Heart left ventricle (tissue), 16 donors: ENCODE measurements around the gene TRIM71. TPM values are rescaled to one million over a fixed set of nuclear protein-coding genes. Genes with fewer than 3 reads are reported as not detected.
"Not testable (repeated sequence)": the region's sequence is repeated elsewhere in the genome, so short reads cannot be mapped to it uniquely, and the experiment has no call there.

Experiments
- ATAC-seq, 4 donors: fragments of 200-7000 bp; cut with Tn5 transposase; one replicate each; pipeline ENCODE4 v1.9.1; 2020 to 2022; ENCODE audit warnings: moderate library complexity in 4 of 4, mild to moderate bottlenecking in 3 of 4, moderate number of reproducible peaks in 1 of 4
- DNase-seq, 5 donors: peaks; one replicate each; pipeline ENCODE4 v3.0.0-alpha.2; 2020
- H3K27ac ChIP-seq, 12 donors: fragments of 200-600 bp; sonication (generic) in 4 of 12; one replicate each; pipeline versions ENCODE4 v1.5.0 to v1.8.0; 2016 to 2022; ENCODE audit warnings: mild to moderate bottlenecking in 2 of 12
- H3K27me3 ChIP-seq, 9 donors: fragments of 200-600 bp; sonication (generic) in 2 of 9; one replicate each; pipeline versions ENCODE4 v1.5.1 to v1.8.0; 2016 to 2022; ENCODE audit warnings: mild to moderate bottlenecking in 3 of 9
- H3K36me3 ChIP-seq, 9 donors: fragments of 200-600 bp; sonication (generic) in 2 of 9; one replicate each; pipeline versions ENCODE4 v1.5.0 to v1.8.0; 2018 to 2022; ENCODE audit warnings: mild to moderate bottlenecking in 2 of 9
- H3K4me1 ChIP-seq, 12 donors: fragments of 200-600 bp; sonication (generic) in 4 of 12; one replicate each; pipeline versions ENCODE4 v1.5.0 to v1.8.0; 2016 to 2022; ENCODE audit warnings: mild to moderate bottlenecking in 3 of 12
- H3K4me3 ChIP-seq, 12 donors: fragments of 200-600 bp; sonication (generic) in 4 of 12; one replicate each; pipeline versions ENCODE4 v1.5.0 to v1.8.0; 2017 to 2022; ENCODE audit warnings: mild to moderate bottlenecking in 9 of 12, moderate library complexity in 4 of 12
- H3K9me3 ChIP-seq, 12 donors: fragments of 200-600 bp; sonication (generic) in 4 of 12; one replicate each; pipeline versions ENCODE4 v1.5.0 to v1.8.0; 2016 to 2022; ENCODE audit warnings: mild to moderate bottlenecking in 1 of 12
- POLR2A ChIP-seq, 2 donors: fragments of 450-650 bp; IDR thresholded peaks; one replicate each; pipeline ENCODE4 v1.6.1; 2017; ENCODE audit warnings: antibody characterized with exemption in 2 of 2, mild to moderate bottlenecking in 2 of 2, moderate library complexity in 2 of 2
- WGBS, 4 donors: extraction: QIAGEN DNeasy Blood & Tissue Kit in 2 of 4; methylation state at CpG; one replicate each; pipeline versions ENCODE4 v1.1.5 to v1.1.7; 2013 to 2018; 5-methylcytosine and 5-hydroxymethylcytosine counted together
- intact Hi-C, 10 donors: fragments of 100-400 bp; cut with DNase I; formaldehyde crosslinking; loops; one replicate each; pipeline versions ENCODE4 v1.11.1 to v1.14.2; 2022
- polyA plus RNA-seq, 2 donors: library from polyadenylated mRNA; stranded (reverse); fragments of 200-250 nt; gene quantifications; one replicate each; pipeline ENCODE4 v1.2.3, GENCODE V29; 2013
- total RNA-seq, 9 donors: library from RNA; depleted of rRNA in 2 of 9; stranded (reverse); fragments of >200 nt in 2 of 9; fragmentation: NEBNext Ultra II Directional in 3 of 9; extraction: Animal tissue kit (Norgen Biotek cat#: 25700) in 3 of 9; gene quantifications; one replicate each; pipeline versions ENCODE4 v1.1.0 to v1.2.4, GENCODE V29; 2016 to 2023
- TF ChIP-seq, protein P1 (sequence below), 12 donors: fragments of 200-600 bp; sonication (generic) in 4 of 12; IDR thresholded peaks; one replicate each; pipeline versions ENCODE4 v1.5.0 to v1.8.0; 2018 to 2022; ENCODE audit warnings: antibody characterized with exemption in 12 of 12, mild to moderate bottlenecking in 5 of 12
- donor health status: ischemic (EF 13 %, LVEDD 7.1; RV severe dilation, severe dysfunction).
- donor health status: healthy with polysubstance abuse.
- donor health status: DM: no; HTN: yes; CAD: no.
- donor health status: DM: no; HTN: no; CAD: no.
- donor health status: ischemic (EF 25% LVEDD 6.9; RV normal size, moderate dysfunction).
- donor health status: ischemic (EF 25% LVEDD 5.7; RV mildly dilated, moderate dysfunction).
- donor health status: healthy.
- donor health status: DM: yes; HTN: yes; CAD: no.
- donor health status: ischemic (EF 35%, LVEDD 5.7; RV mildly dilated, moderate dysfunction).
- donor health status: nonischemic (EF 11% LVEDD 7.7; RV severe dilation, severe dysfunction).
- donor health status: DM: yes; HTN: yes; CAD: no.
- donor health status: PGD.
- donor health status: ischemic (EF 29% LVEDD 5.4; RV normal size, mild dysfunction).
- donor health status: nonischemic (EF 23%, LVEDD 6.1; RV moderate dilation, normal function).

The TRIM71 gene
- total and polyA plus RNA-seq, 11 donors = 0.05 TPM; not detected in 9

DNA sequence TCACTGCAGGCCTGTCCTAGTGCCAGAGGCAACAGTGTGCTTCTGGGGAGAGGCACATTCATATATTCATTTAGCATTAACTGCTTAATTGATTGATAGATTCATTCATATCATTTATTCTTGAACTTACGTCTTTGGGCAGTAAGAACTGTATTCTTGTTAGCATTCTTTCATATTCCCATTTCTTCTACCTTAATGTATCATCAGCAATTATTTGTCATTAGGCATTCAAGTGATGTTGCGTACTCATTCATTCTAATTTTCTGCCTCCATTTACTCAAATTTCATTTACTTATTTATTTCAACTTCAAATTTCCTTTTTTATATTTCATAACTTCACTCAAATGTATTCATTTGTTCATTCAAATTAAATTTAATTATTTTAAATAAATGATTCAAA is 102.1 kb downstream of the TRIM71 start:
- TF ChIP-seq, protein P1, sequence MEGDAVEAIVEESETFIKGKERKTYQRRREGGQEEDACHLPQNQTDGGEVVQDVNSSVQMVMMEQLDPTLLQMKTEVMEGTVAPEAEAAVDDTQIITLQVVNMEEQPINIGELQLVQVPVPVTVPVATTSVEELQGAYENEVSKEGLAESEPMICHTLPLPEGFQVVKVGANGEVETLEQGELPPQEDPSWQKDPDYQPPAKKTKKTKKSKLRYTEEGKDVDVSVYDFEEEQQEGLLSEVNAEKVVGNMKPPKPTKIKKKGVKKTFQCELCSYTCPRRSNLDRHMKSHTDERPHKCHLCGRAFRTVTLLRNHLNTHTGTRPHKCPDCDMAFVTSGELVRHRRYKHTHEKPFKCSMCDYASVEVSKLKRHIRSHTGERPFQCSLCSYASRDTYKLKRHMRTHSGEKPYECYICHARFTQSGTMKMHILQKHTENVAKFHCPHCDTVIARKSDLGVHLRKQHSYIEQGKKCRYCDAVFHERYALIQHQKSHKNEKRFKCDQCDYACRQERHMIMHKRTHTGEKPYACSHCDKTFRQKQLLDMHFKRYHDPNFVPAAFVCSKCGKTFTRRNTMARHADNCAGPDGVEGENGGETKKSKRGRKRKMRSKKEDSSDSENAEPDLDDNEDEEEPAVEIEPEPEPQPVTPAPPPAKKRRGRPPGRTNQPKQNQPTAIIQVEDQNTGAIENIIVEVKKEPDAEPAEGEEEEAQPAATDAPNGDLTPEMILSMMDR (IDR thresholded peaks at IDR 0.05) = no peak
- TF ChIP-seq POLR2A (IDR thresholded peaks at IDR 0.05) = no peak
- Histone ChIP-seq H3K27ac (no peak overlapping the region), H3K27me3 (no peaks in the 10 kb centered on the region), H3K4me3 (no peak overlapping the region), H3K4me1 (no peaks in the 10 kb centered on the region), H3K36me3 (no peaks in the 10 kb centered on the region), H3K9me3 (peaks cover 0 to 12% (median 0%) of the 10 kb centered on the region in 12 donors)
- intact Hi-C loops = no loop called here
- ATAC-seq (no peak), DNase-seq (no peak)
- 82 to 91% (median 89%) methylated on average over 2 of the region's 2 CpGs for WGBS, 4 donors

DNA sequence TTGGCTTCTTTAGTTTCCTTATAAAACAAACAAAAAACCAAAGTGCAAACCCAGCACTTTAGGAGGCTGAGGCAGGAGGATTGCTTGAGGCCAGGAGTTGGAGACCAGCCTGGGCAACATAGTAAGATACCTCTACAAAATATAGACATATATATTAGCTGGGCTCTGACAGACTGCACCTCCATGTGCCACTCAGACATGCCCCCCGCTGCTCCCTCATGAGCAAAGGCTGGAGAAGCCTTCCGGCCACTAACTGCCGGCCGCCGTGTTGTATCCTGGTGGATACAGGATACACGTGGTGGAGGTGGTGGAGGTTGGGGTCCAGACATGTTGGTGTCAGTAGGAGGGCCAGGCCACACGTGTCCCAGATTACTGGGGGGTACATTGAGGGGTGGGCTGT is 104.3 kb downstream of the TRIM71 start:
- peaks cover 0 to 4% (median 0%) of the 10 kb centered on the region in 9 donors for H3K27me3 ChIP-seq
- DNase-seq = no peak
- intact Hi-C loops = no loop called here
- no peaks in the 10 kb centered on the region for H3K36me3 ChIP-seq
- no peak for ATAC-seq
- H3K4me3 ChIP-seq = no peak overlapping the region
- WGBS, 4 donors = 85 to 87% (median 87%) methylated on average over 7 of the region's 7 CpGs
- H3K27ac ChIP-seq = no peak overlapping the region
- no peaks in the 10 kb centered on the region for H3K4me1 ChIP-seq
- peaks cover 0 to 4% (median 0%) of the 10 kb centered on the region in 12 donors for H3K9me3 ChIP-seq
- TF ChIP-seq, protein P1 (IDR thresholded peaks at IDR 0.05) = no peak
- TF ChIP-seq POLR2A (IDR thresholded peaks at IDR 0.05) = no peak

DNA sequence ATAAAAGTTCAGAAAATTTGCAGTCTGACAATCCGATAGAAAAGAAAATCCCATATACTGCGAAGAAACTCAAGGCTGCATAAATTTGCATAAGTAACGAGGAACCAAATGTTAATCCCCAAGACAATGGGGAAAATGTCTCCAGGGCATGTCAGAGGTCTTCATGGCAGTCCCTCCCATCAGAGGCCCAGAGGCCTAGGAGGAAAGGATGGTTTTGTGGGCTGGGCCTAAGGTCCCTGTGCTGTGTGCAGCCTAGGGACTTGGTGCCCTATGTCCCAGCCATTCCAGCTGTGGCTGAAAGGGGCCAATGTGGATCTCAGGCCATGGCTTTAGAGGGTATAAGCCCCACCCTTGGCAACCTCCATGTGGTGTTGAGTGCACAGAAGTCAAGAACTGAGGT is 112.4 kb downstream of the TRIM71 start:
- Histone ChIP-seq H3K27me3 (peaks cover 0 to 4% (median 0%) of the 10 kb centered on the region in 9 donors), H3K36me3 (no peaks in the 10 kb centered on the region), H3K4me3 (no peak overlapping the region), H3K9me3 (no peaks in the 10 kb centered on the region), H3K4me1 (no peaks in the 10 kb centered on the region), H3K27ac (no peak overlapping the region)
- 92 to 95% (median 94%) methylated on average over 3 of the region's 3 CpGs for WGBS, 4 donors
- intact Hi-C loops = loop anchor here in 9 of 10 donors (5.0 to 10.0 kb wide), 5 partner anchors 195 to 425 kb away; partner anchors contain the start of gene CMTM6 (in 1 of the 9)
- TF ChIP-seq, protein P1 (IDR thresholded peaks at IDR 0.05) = no peak
- no peak for TF ChIP-seq POLR2A (IDR thresholded peaks at IDR 0.05)
- ATAC-seq (no peak), DNase-seq (no peak)

DNA sequence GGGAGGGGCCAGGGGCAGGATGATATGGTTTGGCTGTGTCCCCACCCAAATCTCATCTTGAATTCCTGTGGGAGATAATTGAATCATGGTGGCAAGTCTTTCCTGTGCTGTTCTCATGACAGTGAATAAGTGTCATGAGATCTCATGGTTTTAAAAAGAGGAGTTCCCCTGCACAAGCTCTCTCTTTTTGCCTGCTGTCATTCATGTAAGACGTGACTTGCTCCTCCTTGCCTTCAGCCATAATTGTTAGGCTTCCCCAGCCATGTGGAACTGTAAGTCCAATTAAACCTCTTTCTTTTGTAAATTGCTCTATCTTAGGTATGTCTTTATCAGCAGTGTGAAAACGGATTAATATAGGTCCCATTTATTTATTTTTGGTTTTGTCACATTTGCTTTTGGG is 113.5 kb downstream of the TRIM71 start:
- not testable (repeated sequence) for H3K4me1 ChIP-seq, H3K4me3 ChIP-seq, H3K27me3 ChIP-seq, H3K9me3 ChIP-seq, H3K27ac ChIP-seq, ATAC-seq, DNase-seq, H3K36me3 ChIP-seq
- intact Hi-C loops = loop anchor here in 9 of 10 donors (5.0 to 10.0 kb wide), 5 partner anchors 196 to 426 kb away; partner anchors contain the start of gene CMTM6 (in 1 of the 9)
- 77 to 87% (median 80%) methylated on average over 2 of the region's 2 CpGs for WGBS, 4 donors
